GM12878 (cell line): ENCODE data around the gene G3BP1.

Experiments
- BMI1 ChIP-seq: fragments of 450-650 bp; IDR thresholded peaks from 2 replicates; pipeline ENCODE4 v1.6.1; 2016; ENCODE audit warnings: mild to moderate bottlenecking, moderate library complexity, borderline replicate concordance
- CTCF ChIP-seq, 3 experiments: IDR thresholded peaks in 2 of 3; conservative IDR thresholded peaks in 1 of 3; 2 replicates each; pipeline ENCODE4 v1.5.1; 2011; ENCODE audit warnings: low read depth in 3 of 3, low read length in 3 of 3, mild to moderate bottlenecking in 3 of 3, control low read depth in 2 of 3, moderate library complexity in 2 of 3, inconsistent platforms in 1 of 3, mixed read lengths in 1 of 3; ENCODE audit not compliant: control insufficient read depth in 2 of 3, insufficient read depth in 1 of 3; ENCODE audit errors: extremely low read depth in 1 of 3
- EGR1 ChIP-seq, 2 experiments: IDR thresholded peaks; 1 replicate in 1 of 2; 2 replicates in 1 of 2; pipeline ENCODE4 v1.6.1; 2011 to 2012; ENCODE audit warnings: low read depth in 2 of 2, low read length in 2 of 2, borderline replicate concordance in 1 of 2, mild to moderate bottlenecking in 1 of 2, moderate library complexity in 1 of 2
- EP300 ChIP-seq, 2 experiments: fragments of 150-350 bp in 1 of 2; IDR thresholded peaks; 2 replicates each; pipeline ENCODE4 v1.6.1; 2011 to 2012; ENCODE audit warnings: low read depth in 2 of 2, low read length in 2 of 2, borderline replicate concordance in 1 of 2, improper control_type of control experiment in 1 of 2, inconsistent platforms in 1 of 2; ENCODE audit not compliant: control insufficient read depth in 1 of 2
- EZH2 ChIP-seq: IDR thresholded peaks from 2 replicates; pipeline ENCODE4 v1.6.1; 2012; ENCODE audit warnings: low read depth, mild to moderate bottlenecking, control low read depth, inconsistent platforms, low read length, borderline replicate concordance; ENCODE audit not compliant: control insufficient read depth
- JUND ChIP-seq: IDR thresholded peaks from 2 replicates; pipeline ENCODE4 v1.6.1; 2012; ENCODE audit warnings: low read depth, mild to moderate bottlenecking, low read length, improper control_type of control experiment, moderate library complexity
- MTA3 ChIP-seq: IDR thresholded peaks from 2 replicates; pipeline ENCODE4 v1.6.1; 2012; ENCODE audit warnings: low read length, inconsistent platforms, borderline replicate concordance
- POLR2AphosphoS2 ChIP-seq: IDR thresholded peaks from 2 replicates; pipeline ENCODE4 v1.6.1; 2011; ENCODE audit warnings: low read depth, mild to moderate bottlenecking, low read length, improper control_type of control experiment, moderate library complexity
- SIN3A ChIP-seq: IDR thresholded peaks from 2 replicates; pipeline ENCODE4 v1.6.1; 2012; ENCODE audit warnings: low read depth, low read length, improper control_type of control experiment
- TCF12 ChIP-seq: IDR thresholded peaks from 2 replicates; pipeline ENCODE4 v1.6.1; 2011; ENCODE audit warnings: low read depth, mild to moderate bottlenecking, low read length

DNA sequence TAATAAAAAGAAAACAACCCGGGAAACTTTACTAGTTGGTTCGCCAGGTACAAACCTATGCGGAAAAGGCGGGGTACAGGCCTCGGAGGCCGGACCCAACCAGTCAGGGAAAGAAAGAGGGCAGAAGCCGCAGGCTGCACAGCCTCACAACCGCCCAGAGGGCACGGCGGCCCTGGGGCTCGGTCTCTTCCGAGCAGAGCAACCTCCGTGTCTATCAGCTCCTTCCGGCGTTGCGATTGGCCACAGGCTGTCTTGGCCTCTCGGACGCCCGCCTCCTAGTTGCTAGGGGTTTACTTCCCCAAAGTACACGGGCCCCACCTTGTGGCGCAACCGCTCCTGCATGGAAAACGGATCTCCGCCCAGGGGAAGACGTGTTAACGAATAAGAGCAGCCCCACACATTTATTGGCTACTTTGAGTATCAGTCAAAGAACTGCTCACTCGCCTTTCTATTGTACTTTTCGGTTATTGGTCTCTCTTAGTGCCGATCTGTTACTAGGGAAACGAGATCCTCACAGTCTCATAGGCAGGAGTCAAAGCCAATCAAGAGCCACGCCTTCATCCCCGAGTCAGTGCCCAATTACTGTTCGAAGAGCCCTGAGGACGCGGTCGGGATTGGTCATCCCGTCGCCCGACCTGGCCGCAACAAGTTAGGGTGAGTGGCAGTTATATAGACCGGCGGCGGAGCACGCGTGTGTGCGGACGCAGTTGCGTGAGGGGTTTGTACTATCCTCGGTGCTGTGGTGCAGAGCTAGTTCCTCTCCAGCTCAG lies at the start of gene G3BP1:
- peak; percentile 95 for TF ChIP-seq BMI1
- no peak for TF ChIP-seq MTA3
- TF ChIP-seq EP300 (IDR thresholded peaks at IDR 0.05; ENCODE audit: borderline replicate concordance in 1 of 2, control insufficient read depth in 1 of 2, low read depth in 2 of 2, low read length in 2 of 2) = no peak
- peak; percentile 94 for TF ChIP-seq POLR2AphosphoS2
- peak; percentile 64 to 99 (median 71); a peak in 4 of 6 replicates for TF ChIP-seq CTCF (IDR thresholded peaks at IDR 0.05 in 2 of 3, conservative IDR thresholded peaks at IDR 0.05 in 1 of 3; ENCODE audit: control insufficient read depth in 2 of 3, extremely low read depth in 1 of 3, insufficient read depth in 1 of 3, low read depth in 3 of 3, low read length in 3 of 3)
- TF ChIP-seq EZH2 = no peak
- no peak for TF ChIP-seq JUND
- peak; percentile 2; the same call in 1 of the 2 replicates for TF ChIP-seq SIN3A
- peak; percentile 84; the same call in 1 of the 2 replicates for TF ChIP-seq TCF12
- TF ChIP-seq EGR1 (IDR thresholded peaks at IDR 0.05; ENCODE audit: borderline replicate concordance in 1 of 2, low read depth in 2 of 2, low read length in 2 of 2) = peak in 1 of 2 experiments; percentile 25; a peak in 1 of 3 replicates
